Measurements from ENCODE around the gene INHBC.

DNA sequence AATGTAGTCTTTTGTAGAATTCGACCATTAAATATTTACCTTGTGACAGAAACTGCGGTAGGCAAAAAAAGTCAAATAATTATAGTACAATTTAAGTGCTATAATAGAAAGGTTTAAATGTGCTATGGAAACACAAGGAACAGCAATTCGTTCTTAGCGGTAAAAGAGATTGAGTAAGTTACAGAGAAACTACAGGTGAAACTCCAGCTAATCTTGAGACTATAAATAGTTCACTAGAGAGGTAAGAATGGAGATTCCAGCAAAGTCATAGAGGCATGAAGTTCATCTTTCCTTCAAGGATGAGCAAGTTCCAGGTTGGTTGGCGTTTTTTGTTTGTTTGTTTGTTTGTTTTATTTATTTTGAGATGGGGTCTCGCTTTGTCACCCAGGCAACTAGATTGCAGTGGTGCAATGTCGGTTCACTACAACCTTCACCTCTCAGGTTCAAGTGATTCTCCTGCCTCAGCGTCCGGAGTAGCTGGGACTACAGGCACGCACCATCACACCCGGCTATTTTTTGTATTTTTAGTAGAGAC, 2.9 kb upstream of the INHBC start:
- TF ChIP-seq, protein P1, sequence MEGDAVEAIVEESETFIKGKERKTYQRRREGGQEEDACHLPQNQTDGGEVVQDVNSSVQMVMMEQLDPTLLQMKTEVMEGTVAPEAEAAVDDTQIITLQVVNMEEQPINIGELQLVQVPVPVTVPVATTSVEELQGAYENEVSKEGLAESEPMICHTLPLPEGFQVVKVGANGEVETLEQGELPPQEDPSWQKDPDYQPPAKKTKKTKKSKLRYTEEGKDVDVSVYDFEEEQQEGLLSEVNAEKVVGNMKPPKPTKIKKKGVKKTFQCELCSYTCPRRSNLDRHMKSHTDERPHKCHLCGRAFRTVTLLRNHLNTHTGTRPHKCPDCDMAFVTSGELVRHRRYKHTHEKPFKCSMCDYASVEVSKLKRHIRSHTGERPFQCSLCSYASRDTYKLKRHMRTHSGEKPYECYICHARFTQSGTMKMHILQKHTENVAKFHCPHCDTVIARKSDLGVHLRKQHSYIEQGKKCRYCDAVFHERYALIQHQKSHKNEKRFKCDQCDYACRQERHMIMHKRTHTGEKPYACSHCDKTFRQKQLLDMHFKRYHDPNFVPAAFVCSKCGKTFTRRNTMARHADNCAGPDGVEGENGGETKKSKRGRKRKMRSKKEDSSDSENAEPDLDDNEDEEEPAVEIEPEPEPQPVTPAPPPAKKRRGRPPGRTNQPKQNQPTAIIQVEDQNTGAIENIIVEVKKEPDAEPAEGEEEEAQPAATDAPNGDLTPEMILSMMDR (IDR thresholded peaks at IDR 0.05) = no peak
- no peak for TF ChIP-seq EZH2 (IDR thresholded peaks at IDR 0.05; ENCODE audit: borderline replicate concordance, insufficient read depth, low read depth, low read length, poor library complexity, severe bottlenecking)

Data from B cell (primary cell).